GM23338 (cell line): ENCODE data around the gene KCNH6. TPM values are rescaled to one million over a fixed set of nuclear protein-coding genes. Genes with fewer than 3 reads are reported as not detected.

Source experiments
- ATAC-seq: fragments of 200-7000 bp; cut with Tn5 transposase; 3 replicates; pipeline ENCODE4 v1.9.1; 2020
- DNase-seq: peaks from one replicate; pipeline ENCODE4 v3.0.0-alpha.2; 2015; ENCODE audit warnings: low spot score
- H2AFZ ChIP-seq: fragments of 200-600 bp; sonication (generic); 2 replicates; pipeline ENCODE4 v1.8.0; 2016; ENCODE audit warnings: antibody characterized with exemption, mild to moderate bottlenecking, moderate library complexity
- H3F3A ChIP-seq: fragments of 200-600 bp; sonication (generic); replicated peaks from 2 replicates; pipeline ENCODE4 v1.8.0; 2017; ENCODE audit warnings: antibody characterized with exemption, mixed run types, low read depth
- H3K27ac ChIP-seq: fragments of 200-600 bp; sonication (generic); 2 replicates; pipeline ENCODE4 v1.6.1; 2016; ENCODE audit warnings: low read depth
- H3K27me3 ChIP-seq: fragments of 200-600 bp; sonication (generic); 2 replicates; pipeline ENCODE4 v1.8.0; 2016; ENCODE audit warnings: mild to moderate bottlenecking, mixed run types, moderate library complexity; ENCODE audit not compliant: insufficient read depth
- H3K36me3 ChIP-seq: fragments of 200-600 bp; sonication (generic); 2 replicates; pipeline ENCODE4 v1.8.0; 2016; ENCODE audit warnings: mild to moderate bottlenecking; ENCODE audit not compliant: insufficient read depth
- H3K4me1 ChIP-seq: fragments of 200-600 bp; sonication (generic); 2 replicates; pipeline ENCODE4 v1.8.0; 2016; ENCODE audit warnings: mild to moderate bottlenecking, moderate library complexity; ENCODE audit not compliant: insufficient read depth
- H3K4me2 ChIP-seq: fragments of 200-600 bp; sonication (generic); 2 replicates; pipeline ENCODE4 v1.7.1; 2017; ENCODE audit warnings: mixed run types
- H3K4me3 ChIP-seq: fragments of 200-600 bp; sonication (generic); 2 replicates; pipeline ENCODE4 v1.6.1; 2016; ENCODE audit warnings: mixed run types
- H3K79me2 ChIP-seq: fragments of 200-600 bp; sonication (generic); replicated peaks from 2 replicates; pipeline ENCODE4 v1.8.0; 2017; ENCODE audit warnings: mild to moderate bottlenecking; ENCODE audit not compliant: insufficient read depth
- H3K9me2 ChIP-seq: fragments of 200-600 bp; sonication (generic); 2 replicates; pipeline ENCODE4 v1.8.0; 2017; ENCODE audit not compliant: insufficient read depth
- H4K20me1 ChIP-seq: fragments of 200-600 bp; sonication (generic); replicated peaks from 2 replicates; pipeline ENCODE4 v1.8.0; 2017; ENCODE audit warnings: mild to moderate bottlenecking; ENCODE audit not compliant: insufficient read depth
- H3K27ac Mint-ChIP-seq: 2 replicates; pipeline ENCODE4 v1.8.0; 2020; ENCODE audit warnings: inconsistent platforms, mild to moderate bottlenecking, moderate library complexity, mixed read lengths
- H3K27me3 Mint-ChIP-seq: 3 replicates; pipeline ENCODE4 v1.8.0; 2022; ENCODE audit warnings: low read depth, mild to moderate bottlenecking, moderate library complexity, mixed read lengths, inconsistent platforms; ENCODE audit not compliant: insufficient read depth, poor library complexity
- H3K36me3 Mint-ChIP-seq: 3 replicates; pipeline ENCODE4 v1.8.0; 2021; ENCODE audit warnings: low read depth, mild to moderate bottlenecking, inconsistent platforms, moderate library complexity, mixed read lengths
- H3K4me1 Mint-ChIP-seq: 3 replicates; pipeline ENCODE4 v1.8.0; 2020; ENCODE audit warnings: mild to moderate bottlenecking, inconsistent platforms, mixed read lengths
- H3K4me3 Mint-ChIP-seq: 3 replicates; pipeline ENCODE4 v1.8.0; 2021; ENCODE audit warnings: moderate library complexity, mild to moderate bottlenecking, inconsistent platforms, mixed read lengths
- H3K9me3 Mint-ChIP-seq: 3 replicates; pipeline ENCODE4 v1.8.0; 2020; ENCODE audit warnings: moderate library complexity, mild to moderate bottlenecking, inconsistent platforms, mixed read lengths
- CREB1 ChIP-seq: fragments of 250-450 bp; sonication (Bioruptor Pico); IDR thresholded peaks from 2 replicates; pipeline ENCODE4 v1.5.0; 2020; ENCODE audit warnings: low read depth, mild to moderate bottlenecking, moderate library complexity
- EZH2 ChIP-seq: fragments of 200-600 bp; sonication (generic); IDR thresholded peaks from one replicate; pipeline ENCODE4 v1.8.0; 2017; ENCODE audit warnings: antibody characterized with exemption, mild to moderate bottlenecking, low read depth; ENCODE audit not compliant: unreplicated experiment
- EZH2phosphoT487 ChIP-seq: fragments of 200-600 bp; sonication (generic); IDR thresholded peaks from one replicate; pipeline ENCODE4 v1.8.1; 2018; ENCODE audit warnings: antibody characterized with exemption; ENCODE audit not compliant: unreplicated experiment
- JUNB ChIP-seq: IDR thresholded peaks from one replicate; pipeline ENCODE4 v1.6.1; 2016; ENCODE audit warnings: antibody characterized with exemption; ENCODE audit not compliant: unreplicated experiment
- NANOG ChIP-seq: IDR thresholded peaks from 2 replicates; pipeline ENCODE4 v1.6.1; 2016; ENCODE audit warnings: antibody characterized with exemption, borderline replicate concordance
- POLR2AphosphoS5 ChIP-seq: IDR thresholded peaks from 2 replicates; pipeline ENCODE4 v1.6.1; 2016; ENCODE audit warnings: antibody characterized with exemption, low read depth
- STAT1 ChIP-seq: IDR thresholded peaks from one replicate; pipeline ENCODE4 v1.6.1; 2016; ENCODE audit warnings: antibody characterized with exemption; ENCODE audit not compliant: unreplicated experiment
- ZNF114 ChIP-seq: fragments of 250-450 bp; sonication (Bioruptor Pico); IDR thresholded peaks from 2 replicates; pipeline ENCODE4 v1.5.0; 2020; ENCODE audit warnings: mild to moderate bottlenecking, moderate library complexity
- ZNF331 ChIP-seq: fragments of 250-450 bp; sonication (Bioruptor Pico); IDR thresholded peaks from 2 replicates; pipeline ENCODE4 v1.5.0; 2020; ENCODE audit warnings: low read depth, mild to moderate bottlenecking, moderate library complexity
- polyA plus RNA-seq: library from polyadenylated mRNA; unstranded; fragments of >200 nt; fragmentation: Nextera tagmentation; extraction: Ambion mirVana; gene quantifications from 2 replicates; pipeline ENCODE4 v1.2.1, GENCODE V29; 2016
- total RNA-seq: library from RNA; depleted of rRNA; stranded (reverse); fragments of >200 nt; shearing (Covaris generic); gene quantifications from 2 replicates; pipeline ENCODE4 v1.2.3, GENCODE V29; 2014
- TF ChIP-seq, protein P1 (sequence below): IDR thresholded peaks from one replicate; pipeline ENCODE4 v1.6.1; 2018; ENCODE audit warnings: antibody characterized with exemption; ENCODE audit not compliant: unreplicated experiment
- TF ChIP-seq, protein P2 (sequence below): fragments of 250-450 bp; sonication (Bioruptor Pico); IDR thresholded peaks from 2 replicates; pipeline ENCODE4 v1.5.0; 2020; ENCODE audit warnings: mild to moderate bottlenecking, moderate library complexity
- TF ChIP-seq, protein P3 (sequence below): IDR thresholded peaks from 2 replicates; pipeline ENCODE4 v1.6.1; 2016; ENCODE audit warnings: antibody characterized with exemption
- TF ChIP-seq, protein P4 (sequence below), 2 experiments: fragments of 200-600 bp in 1 of 2; sonication (generic) in 1 of 2; conservative IDR thresholded peaks; 2 replicates each; pipeline versions ENCODE4 v1.5.1 to v1.6.1; 2016 to 2017; ENCODE audit warnings: antibody characterized with exemption in 2 of 2, low read depth in 2 of 2, mild to moderate bottlenecking in 2 of 2, moderate library complexity in 1 of 2

KCNH6 gene
- total and polyA plus RNA-seq, 2 experiments from 2014 or later, result 1.3 to 2.8 TPM

DNA sequence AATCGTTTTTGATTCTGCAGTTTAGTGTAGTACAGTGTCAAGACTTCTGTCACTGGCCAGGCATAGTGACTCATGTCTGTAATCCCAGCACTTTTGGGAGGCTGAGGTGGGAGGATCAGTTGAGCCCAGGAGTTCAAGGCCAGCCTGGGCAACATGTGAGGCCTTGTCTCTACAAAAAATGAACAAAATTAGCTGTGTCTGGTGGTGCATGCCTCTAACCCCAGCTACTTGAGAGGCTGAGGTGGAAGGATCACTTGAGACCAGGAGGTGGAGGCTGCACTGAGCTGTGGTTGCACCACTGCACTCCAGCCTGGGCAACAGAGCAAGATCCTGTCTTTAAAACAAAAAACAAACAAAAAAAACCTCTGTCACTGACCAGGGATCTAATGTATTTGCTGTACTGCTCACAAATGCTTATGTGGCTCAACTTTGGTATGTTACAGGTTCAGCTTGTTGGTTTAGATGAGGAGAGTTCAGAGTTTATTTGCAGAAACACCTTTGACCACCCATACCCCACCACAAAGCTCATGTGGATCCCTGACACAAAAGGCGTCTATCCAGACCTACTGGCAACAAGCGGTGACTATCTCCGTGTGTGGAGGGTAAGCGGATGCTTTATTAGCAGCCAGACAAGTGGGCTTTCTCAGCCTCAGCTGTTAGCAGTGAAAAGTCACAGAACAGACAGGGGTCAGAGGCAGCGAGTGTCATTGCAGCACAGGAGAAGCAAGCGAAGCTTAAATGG, 55.0 kb downstream of the KCNH6 start:
- H3K4me2 ChIP-seq, result no peak overlapping the region
- H3K4me3 ChIP-seq, result no peak overlapping the region
- Mint-ChIP-seq H3K36me3 (peaks cover 20% of the 10 kb centered on the region), H3K27me3 (no peaks in the 10 kb centered on the region), H3K4me1 (peaks cover 19% of the 10 kb centered on the region), H3K27ac (no peak overlapping the region), H3K9me3 (no peaks in the 10 kb centered on the region), H3K4me3 (no peak overlapping the region)
- peaks cover 46% of the 10 kb centered on the region for H4K20me1 ChIP-seq
- ATAC-seq (no peak), DNase-seq (no peak)
- H3K9me2 ChIP-seq, result no peaks in the 10 kb centered on the region
- peaks cover 55% of the 10 kb centered on the region for H3K79me2 ChIP-seq
- 0 out of 2 replicates have a peak overlapping the region, but pooled peaks have one; percentile 32 for H3K27ac ChIP-seq
- no peaks in the 10 kb centered on the region for H3K27me3 ChIP-seq
- no peak overlapping the region for H2AFZ ChIP-seq
- peaks cover 13% of the 10 kb centered on the region; the same call in 1 of the 2 replicates for H3K4me1 ChIP-seq
- peaks cover 7% of the 10 kb centered on the region; the same call in 1 of the 2 replicates for H3K36me3 ChIP-seq
- no peaks in the 10 kb centered on the region for H3F3A ChIP-seq
- TF ChIP-seq NANOG, result no peak
- TF ChIP-seq, protein P1, sequence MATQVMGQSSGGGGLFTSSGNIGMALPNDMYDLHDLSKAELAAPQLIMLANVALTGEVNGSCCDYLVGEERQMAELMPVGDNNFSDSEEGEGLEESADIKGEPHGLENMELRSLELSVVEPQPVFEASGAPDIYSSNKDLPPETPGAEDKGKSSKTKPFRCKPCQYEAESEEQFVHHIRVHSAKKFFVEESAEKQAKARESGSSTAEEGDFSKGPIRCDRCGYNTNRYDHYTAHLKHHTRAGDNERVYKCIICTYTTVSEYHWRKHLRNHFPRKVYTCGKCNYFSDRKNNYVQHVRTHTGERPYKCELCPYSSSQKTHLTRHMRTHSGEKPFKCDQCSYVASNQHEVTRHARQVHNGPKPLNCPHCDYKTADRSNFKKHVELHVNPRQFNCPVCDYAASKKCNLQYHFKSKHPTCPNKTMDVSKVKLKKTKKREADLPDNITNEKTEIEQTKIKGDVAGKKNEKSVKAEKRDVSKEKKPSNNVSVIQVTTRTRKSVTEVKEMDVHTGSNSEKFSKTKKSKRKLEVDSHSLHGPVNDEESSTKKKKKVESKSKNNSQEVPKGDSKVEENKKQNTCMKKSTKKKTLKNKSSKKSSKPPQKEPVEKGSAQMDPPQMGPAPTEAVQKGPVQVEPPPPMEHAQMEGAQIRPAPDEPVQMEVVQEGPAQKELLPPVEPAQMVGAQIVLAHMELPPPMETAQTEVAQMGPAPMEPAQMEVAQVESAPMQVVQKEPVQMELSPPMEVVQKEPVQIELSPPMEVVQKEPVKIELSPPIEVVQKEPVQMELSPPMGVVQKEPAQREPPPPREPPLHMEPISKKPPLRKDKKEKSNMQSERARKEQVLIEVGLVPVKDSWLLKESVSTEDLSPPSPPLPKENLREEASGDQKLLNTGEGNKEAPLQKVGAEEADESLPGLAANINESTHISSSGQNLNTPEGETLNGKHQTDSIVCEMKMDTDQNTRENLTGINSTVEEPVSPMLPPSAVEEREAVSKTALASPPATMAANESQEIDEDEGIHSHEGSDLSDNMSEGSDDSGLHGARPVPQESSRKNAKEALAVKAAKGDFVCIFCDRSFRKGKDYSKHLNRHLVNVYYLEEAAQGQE, result no peak
- no peak for TF ChIP-seq CREB1
- no peak for TF ChIP-seq EZH2phosphoT487
- TF ChIP-seq, protein P2, sequence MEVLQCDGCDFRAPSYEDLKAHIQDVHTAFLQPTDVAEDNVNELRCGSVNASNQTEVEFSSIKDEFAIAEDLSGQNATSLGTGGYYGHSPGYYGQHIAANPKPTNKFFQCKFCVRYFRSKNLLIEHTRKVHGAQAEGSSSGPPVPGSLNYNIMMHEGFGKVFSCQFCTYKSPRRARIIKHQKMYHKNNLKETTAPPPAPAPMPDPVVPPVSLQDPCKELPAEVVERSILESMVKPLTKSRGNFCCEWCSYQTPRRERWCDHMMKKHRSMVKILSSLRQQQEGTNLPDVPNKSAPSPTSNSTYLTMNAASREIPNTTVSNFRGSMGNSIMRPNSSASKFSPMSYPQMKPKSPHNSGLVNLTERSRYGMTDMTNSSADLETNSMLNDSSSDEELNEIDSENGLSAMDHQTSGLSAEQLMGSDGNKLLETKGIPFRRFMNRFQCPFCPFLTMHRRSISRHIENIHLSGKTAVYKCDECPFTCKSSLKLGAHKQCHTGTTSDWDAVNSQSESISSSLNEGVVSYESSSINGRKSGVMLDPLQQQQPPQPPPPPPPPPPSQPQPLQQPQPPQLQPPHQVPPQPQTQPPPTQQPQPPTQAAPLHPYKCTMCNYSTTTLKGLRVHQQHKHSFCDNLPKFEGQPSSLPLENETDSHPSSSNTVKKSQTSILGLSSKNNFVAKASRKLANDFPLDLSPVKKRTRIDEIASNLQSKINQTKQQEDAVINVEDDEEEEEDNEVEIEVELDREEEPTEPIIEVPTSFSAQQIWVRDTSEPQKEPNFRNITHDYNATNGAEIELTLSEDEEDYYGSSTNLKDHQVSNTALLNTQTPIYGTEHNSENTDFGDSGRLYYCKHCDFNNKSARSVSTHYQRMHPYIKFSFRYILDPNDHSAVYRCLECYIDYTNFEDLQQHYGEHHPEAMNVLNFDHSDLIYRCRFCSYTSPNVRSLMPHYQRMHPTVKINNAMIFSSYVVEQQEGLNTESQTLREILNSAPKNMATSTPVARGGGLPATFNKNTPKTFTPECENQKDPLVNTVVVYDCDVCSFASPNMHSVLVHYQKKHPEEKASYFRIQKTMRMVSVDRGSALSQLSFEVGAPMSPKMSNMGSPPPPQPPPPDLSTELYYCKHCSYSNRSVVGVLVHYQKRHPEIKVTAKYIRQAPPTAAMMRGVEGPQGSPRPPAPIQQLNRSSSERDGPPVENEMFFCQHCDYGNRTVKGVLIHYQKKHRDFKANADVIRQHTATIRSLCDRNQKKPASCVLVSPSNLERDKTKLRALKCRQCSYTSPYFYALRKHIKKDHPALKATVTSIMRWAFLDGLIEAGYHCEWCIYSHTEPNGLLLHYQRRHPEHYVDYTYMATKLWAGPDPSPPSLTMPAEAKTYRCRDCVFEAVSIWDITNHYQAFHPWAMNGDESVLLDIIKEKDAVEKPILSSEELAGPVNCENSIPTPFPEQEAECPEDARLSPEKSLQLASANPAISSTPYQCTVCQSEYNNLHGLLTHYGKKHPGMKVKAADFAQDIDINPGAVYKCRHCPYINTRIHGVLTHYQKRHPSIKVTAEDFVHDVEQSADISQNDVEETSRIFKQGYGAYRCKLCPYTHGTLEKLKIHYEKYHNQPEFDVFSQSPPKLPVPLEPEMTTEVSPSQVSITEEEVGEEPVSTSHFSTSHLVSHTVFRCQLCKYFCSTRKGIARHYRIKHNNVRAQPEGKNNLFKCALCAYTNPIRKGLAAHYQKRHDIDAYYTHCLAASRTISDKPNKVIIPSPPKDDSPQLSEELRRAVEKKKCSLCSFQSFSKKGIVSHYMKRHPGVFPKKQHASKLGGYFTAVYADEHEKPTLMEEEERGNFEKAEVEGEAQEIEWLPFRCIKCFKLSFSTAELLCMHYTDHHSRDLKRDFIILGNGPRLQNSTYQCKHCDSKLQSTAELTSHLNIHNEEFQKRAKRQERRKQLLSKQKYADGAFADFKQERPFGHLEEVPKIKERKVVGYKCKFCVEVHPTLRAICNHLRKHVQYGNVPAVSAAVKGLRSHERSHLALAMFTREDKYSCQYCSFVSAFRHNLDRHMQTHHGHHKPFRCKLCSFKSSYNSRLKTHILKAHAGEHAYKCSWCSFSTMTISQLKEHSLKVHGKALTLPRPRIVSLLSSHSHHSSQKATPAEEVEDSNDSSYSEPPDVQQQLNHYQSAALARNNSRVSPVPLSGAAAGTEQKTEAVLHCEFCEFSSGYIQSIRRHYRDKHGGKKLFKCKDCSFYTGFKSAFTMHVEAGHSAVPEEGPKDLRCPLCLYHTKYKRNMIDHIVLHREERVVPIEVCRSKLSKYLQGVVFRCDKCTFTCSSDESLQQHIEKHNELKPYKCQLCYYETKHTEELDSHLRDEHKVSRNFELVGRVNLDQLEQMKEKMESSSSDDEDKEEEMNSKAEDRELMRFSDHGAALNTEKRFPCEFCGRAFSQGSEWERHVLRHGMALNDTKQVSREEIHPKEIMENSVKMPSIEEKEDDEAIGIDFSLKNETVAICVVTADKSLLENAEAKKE, result no peak
- TF ChIP-seq, protein P3, sequence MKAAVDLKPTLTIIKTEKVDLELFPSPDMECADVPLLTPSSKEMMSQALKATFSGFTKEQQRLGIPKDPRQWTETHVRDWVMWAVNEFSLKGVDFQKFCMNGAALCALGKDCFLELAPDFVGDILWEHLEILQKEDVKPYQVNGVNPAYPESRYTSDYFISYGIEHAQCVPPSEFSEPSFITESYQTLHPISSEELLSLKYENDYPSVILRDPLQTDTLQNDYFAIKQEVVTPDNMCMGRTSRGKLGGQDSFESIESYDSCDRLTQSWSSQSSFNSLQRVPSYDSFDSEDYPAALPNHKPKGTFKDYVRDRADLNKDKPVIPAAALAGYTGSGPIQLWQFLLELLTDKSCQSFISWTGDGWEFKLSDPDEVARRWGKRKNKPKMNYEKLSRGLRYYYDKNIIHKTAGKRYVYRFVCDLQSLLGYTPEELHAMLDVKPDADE, result no peak
- TF ChIP-seq STAT1, result no peak
- no peak for TF ChIP-seq JUNB
- TF ChIP-seq ZNF114 (CRISPR knock-in tag), result no peak
- TF ChIP-seq ZNF331 (CRISPR knock-in tag), result no peak
- TF ChIP-seq EZH2, result no peak
- TF ChIP-seq, protein P4, sequence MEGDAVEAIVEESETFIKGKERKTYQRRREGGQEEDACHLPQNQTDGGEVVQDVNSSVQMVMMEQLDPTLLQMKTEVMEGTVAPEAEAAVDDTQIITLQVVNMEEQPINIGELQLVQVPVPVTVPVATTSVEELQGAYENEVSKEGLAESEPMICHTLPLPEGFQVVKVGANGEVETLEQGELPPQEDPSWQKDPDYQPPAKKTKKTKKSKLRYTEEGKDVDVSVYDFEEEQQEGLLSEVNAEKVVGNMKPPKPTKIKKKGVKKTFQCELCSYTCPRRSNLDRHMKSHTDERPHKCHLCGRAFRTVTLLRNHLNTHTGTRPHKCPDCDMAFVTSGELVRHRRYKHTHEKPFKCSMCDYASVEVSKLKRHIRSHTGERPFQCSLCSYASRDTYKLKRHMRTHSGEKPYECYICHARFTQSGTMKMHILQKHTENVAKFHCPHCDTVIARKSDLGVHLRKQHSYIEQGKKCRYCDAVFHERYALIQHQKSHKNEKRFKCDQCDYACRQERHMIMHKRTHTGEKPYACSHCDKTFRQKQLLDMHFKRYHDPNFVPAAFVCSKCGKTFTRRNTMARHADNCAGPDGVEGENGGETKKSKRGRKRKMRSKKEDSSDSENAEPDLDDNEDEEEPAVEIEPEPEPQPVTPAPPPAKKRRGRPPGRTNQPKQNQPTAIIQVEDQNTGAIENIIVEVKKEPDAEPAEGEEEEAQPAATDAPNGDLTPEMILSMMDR (conservative IDR thresholded peaks at IDR 0.05; ENCODE audit: low read depth in 2 of 2), result no peak
- TF ChIP-seq POLR2AphosphoS5, result no peak
